ENCODE data around the gene NCMAP. TPM values are rescaled to one million over a fixed set of nuclear protein-coding genes. Genes with fewer than 3 reads are reported as not detected.

NCMAP gene
- total RNA-seq, 2 donors from 2014 or later, result 9.9 to 12.7 TPM

- H3K27me3 ChIP-seq, result no peaks in the 10 kb centered on the region
- peaks cover 78% of the 10 kb centered on the region for H3K4me1 ChIP-seq
- no peaks in the 10 kb centered on the region for H3K9me3 ChIP-seq
- ATAC-seq, result peak; percentile 63
- DNase-seq, result no peak
- intact Hi-C loops (cut with DNase I), result no loop called here
- H3K4me3 ChIP-seq, result no peak overlapping the region
- no peak for TF ChIP-seq CTCF (IDR thresholded peaks at IDR 0.05)
- TF ChIP-seq POLR2A (IDR thresholded peaks at IDR 0.05), result no peak
- whole genome bisulfite sequencing, 2 donors, result 25 to 39% methylated on average over 2 of the region's 2 CpGs
- H3K36me3 ChIP-seq (replicated peaks in 1 of 2; ENCODE audit: insufficient read depth in 1 of 2, low read depth in 2 of 2), result no peaks in the 10 kb centered on the region
- H3K27ac ChIP-seq, result peak overlapping the region in 3 of 4 donors; percentile 84 to 91 (median 86)
These were observed 8.8 kb downstream of the NCMAP start for GRCh38 chr1:24564695-24565094.

- 76 to 89% methylated on average over 3 of the region's 3 CpGs for WGBS, 2 donors
- Histone ChIP-seq H3K9me3 (no peaks in the 10 kb centered on the region), H3K36me3 (replicated peaks in 1 of 2; ENCODE audit: insufficient read depth in 1 of 2, low read depth in 2 of 2) (no peaks in the 10 kb centered on the region), H3K4me1 (peaks cover 69% of the 10 kb centered on the region), H3K27ac (peak overlapping the region; percentile 84 to 91 (median 87)), H3K27me3 (no peaks in the 10 kb centered on the region), H3K4me3 (no peak overlapping the region)
- TF ChIP-seq POLR2A (IDR thresholded peaks at IDR 0.05), result no peak
- no peak for TF ChIP-seq CTCF (IDR thresholded peaks at IDR 0.05)
- no peak for DNase-seq
- ATAC-seq, result no peak
- intact Hi-C loops (cut with DNase I), result no loop called here
These were observed 10.5 kb downstream of the NCMAP start for GRCh38 chr1:24566236-24566867.

- intact Hi-C loops (cut with DNase I), result no loop called here
- TF ChIP-seq POLR2A (IDR thresholded peaks at IDR 0.05) (peak in 2 of 3 donors; percentile 39 to 55), CTCF (IDR thresholded peaks at IDR 0.05) (peak in 4 of 7 experiments; percentile 54 to 75 (median 66))
- H3K36me3 ChIP-seq (replicated peaks in 1 of 2; ENCODE audit: insufficient read depth in 1 of 2, low read depth in 2 of 2), result no peaks in the 10 kb centered on the region
- H3K27me3 ChIP-seq, result no peaks in the 10 kb centered on the region
- peak overlapping the region; percentile 84 to 91 (median 87) for H3K27ac ChIP-seq
- ATAC-seq (peak; percentile 92), DNase-seq (peak; percentile 82 to 91 (median 90))
- WGBS, 2 donors, result 10 to 25% methylated on average over 17 of the region's 17 CpGs
- no peak overlapping the region for H3K4me3 ChIP-seq
- H3K9me3 ChIP-seq, result no peaks in the 10 kb centered on the region
- H3K4me1 ChIP-seq, result peaks cover 62% of the 10 kb centered on the region
These were observed 12.0 kb downstream of the NCMAP start for GRCh38 chr1:24567792-24568388.

- Histone ChIP-seq H3K4me3 (no peak overlapping the region), H3K4me1 (peaks cover 58% of the 10 kb centered on the region), H3K9me3 (no peaks in the 10 kb centered on the region), H3K36me3 (replicated peaks in 1 of 2; ENCODE audit: insufficient read depth in 1 of 2, low read depth in 2 of 2) (no peaks in the 10 kb centered on the region), H3K27ac (peak overlapping the region; percentile 84 to 91 (median 87)), H3K27me3 (no peaks in the 10 kb centered on the region)
- ATAC-seq (no peak), DNase-seq (no peak)
- TF ChIP-seq POLR2A (IDR thresholded peaks at IDR 0.05) (no peak), CTCF (IDR thresholded peaks at IDR 0.05) (no peak)
- intact Hi-C loops (cut with DNase I), result no loop called here
- 66 to 78% methylated on average over 2 of the region's 2 CpGs for WGBS, 2 donors
These were observed 12.6 kb downstream of the NCMAP start for GRCh38 chr1:24568475-24568874.
